Glutamatergic neuron (in vitro differentiated cells): ENCODE measurements around the gene ENDOD1. TPM values are rescaled to one million over a fixed set of nuclear protein-coding genes. Genes with fewer than 3 reads are reported as not detected.
"Not testable (repeated sequence)": the region's sequence is repeated elsewhere in the genome, so short reads cannot be mapped to it uniquely, and the experiment has no call there.

Experiments used
- DNase-seq: peaks from one replicate; pipeline ENCODE4 v3.0.0; 2022
- H3K27ac Mint-ChIP-seq: one replicate; pipeline ENCODE4 v1.8.0; 2020; ENCODE audit warnings: mild to moderate bottlenecking, mixed read lengths, inconsistent platforms; ENCODE audit not compliant: unreplicated experiment
- H3K27me3 Mint-ChIP-seq: one replicate; pipeline ENCODE4 v1.8.0; 2020; ENCODE audit warnings: mild to moderate bottlenecking, moderate library complexity, mixed read lengths, inconsistent platforms; ENCODE audit not compliant: unreplicated experiment
- H3K36me3 Mint-ChIP-seq: one replicate; pipeline ENCODE4 v1.8.0; 2020; ENCODE audit warnings: mild to moderate bottlenecking, mixed read lengths, inconsistent platforms; ENCODE audit not compliant: unreplicated experiment
- H3K4me1 Mint-ChIP-seq: one replicate; pipeline ENCODE4 v1.8.0; 2020; ENCODE audit warnings: mild to moderate bottlenecking, low read depth, mixed read lengths, inconsistent platforms; ENCODE audit not compliant: unreplicated experiment
- H3K4me3 Mint-ChIP-seq: one replicate; pipeline ENCODE4 v1.8.0; 2020; ENCODE audit warnings: mild to moderate bottlenecking, mixed read lengths, inconsistent platforms; ENCODE audit not compliant: unreplicated experiment
- H3K9me3 Mint-ChIP-seq: one replicate; pipeline ENCODE4 v1.8.0; 2020; ENCODE audit warnings: mild to moderate bottlenecking, moderate library complexity, mixed read lengths, inconsistent platforms; ENCODE audit not compliant: unreplicated experiment
- CTCF ChIP-seq: fragments of 200-600 bp; sonication (generic); IDR thresholded peaks from one replicate; pipeline ENCODE4 v1.5.0; 2021; ENCODE audit not compliant: partially characterized antibody, unreplicated experiment
- total RNA-seq: library from RNA; stranded (reverse); fragmentation: NEBNext Ultra II Directional; extraction: Animal tissue kit (Norgen Biotek cat#: 25700); gene quantifications from one replicate; pipeline ENCODE4 v1.2.1, GENCODE V29; 2021; ENCODE audit not compliant: unreplicated experiment

ENDOD1 gene
- total RNA-seq, 1 donor from 2014 or later = 1.6 TPM

GRCh38 chr11:95134491-95134890 lies 44.8 kb downstream of the ENDOD1 start:
- Mint-ChIP-seq H3K9me3 (no peaks in the 10 kb centered on the region), H3K27me3 (no peaks in the 10 kb centered on the region), H3K4me1 (peaks cover 7% of the 10 kb centered on the region), H3K4me3 (no peak overlapping the region), H3K36me3 (no peaks in the 10 kb centered on the region), H3K27ac (no peak overlapping the region)
- TF ChIP-seq CTCF = no peak
- no peak for DNase-seq

- Mint-ChIP-seq H3K36me3 (no peaks in the 10 kb centered on the region), H3K4me3 (no peak overlapping the region), H3K27me3 (peaks cover 1% of the 10 kb centered on the region), H3K27ac (no peak overlapping the region), H3K4me1 (peaks cover 7% of the 10 kb centered on the region), H3K9me3 (no peaks in the 10 kb centered on the region)
- TF ChIP-seq CTCF = no peak
- no peak for DNase-seq
Observed at GRCh38 chr11:95135155-95135554, 45.5 kb downstream of the ENDOD1 start.

GRCh38 chr11:95135880-95136279 lies 46.2 kb downstream of the ENDOD1 start:
- Mint-ChIP-seq H3K9me3 (no peaks in the 10 kb centered on the region), H3K4me1 (peaks cover 7% of the 10 kb centered on the region), H3K27ac (no peak overlapping the region), H3K27me3 (peaks cover 2% of the 10 kb centered on the region), H3K4me3 (no peak overlapping the region), H3K36me3 (no peaks in the 10 kb centered on the region)
- no peak for TF ChIP-seq CTCF
- DNase-seq = no peak

GRCh38 chr11:95136747-95137146 lies 47.1 kb downstream of the ENDOD1 start:
- H3K4me1 Mint-ChIP-seq, H3K9me3 Mint-ChIP-seq, H3K36me3 Mint-ChIP-seq, H3K4me3 Mint-ChIP-seq, H3K27ac Mint-ChIP-seq, H3K27me3 Mint-ChIP-seq, DNase-seq: not testable (repeated sequence)

GRCh38 chr11:95137299-95137698 lies 47.7 kb downstream of the ENDOD1 start:
- no peaks in the 10 kb centered on the region for H3K9me3 Mint-ChIP-seq
- no peak for TF ChIP-seq CTCF
- no peaks in the 10 kb centered on the region for H3K36me3 Mint-ChIP-seq
- no peak overlapping the region for H3K27ac Mint-ChIP-seq
- peaks cover 7% of the 10 kb centered on the region for H3K4me1 Mint-ChIP-seq
- no peak for DNase-seq
- peaks cover 2% of the 10 kb centered on the region for H3K27me3 Mint-ChIP-seq
- no peak overlapping the region for H3K4me3 Mint-ChIP-seq

GRCh38 chr11:95138448-95138847 lies 48.8 kb downstream of the ENDOD1 start:
- no peak overlapping the region for H3K4me3 Mint-ChIP-seq
- DNase-seq = no peak
- TF ChIP-seq CTCF = no peak
- no peaks in the 10 kb centered on the region for H3K36me3 Mint-ChIP-seq
- peaks cover 7% of the 10 kb centered on the region for H3K4me1 Mint-ChIP-seq
- no peak overlapping the region for H3K27ac Mint-ChIP-seq
- peaks cover 2% of the 10 kb centered on the region for H3K27me3 Mint-ChIP-seq
- no peaks in the 10 kb centered on the region for H3K9me3 Mint-ChIP-seq
